ENCODE results near the gene SLC34A3. TPM values are rescaled to one million over a fixed set of nuclear protein-coding genes. Genes with fewer than 3 reads are reported as not detected.

SLC34A3 gene
- total and polyA plus RNA-seq, 2 donors (not counting 3 experiments of a cell fraction or from before 2014, with no cell fraction given) = not detected

- TF ChIP-seq CTCF (IDR thresholded peaks at IDR 0.05; ENCODE audit: extremely low read depth in 1 of 2, insufficient read depth in 1 of 2, low read depth in 1 of 2, low read length in 2 of 2) = no peak
- no peak for TF ChIP-seq MYC (IDR thresholded peaks at IDR 0.05; ENCODE audit: low read depth, low read length)
- TF ChIP-seq FOS (IDR thresholded peaks at IDR 0.05; ENCODE audit: borderline replicate concordance, insufficient read depth, low read length) = no peak
- TF ChIP-seq POLR2AphosphoS5 (IDR thresholded peaks at IDR 0.05; ENCODE audit: insufficient read depth, low read depth, low read length) = no peak
- no peak for TF ChIP-seq GATA2 (IDR thresholded peaks at IDR 0.05; ENCODE audit: insufficient read depth, insufficient read length, low read depth, low read length)
- no peak for TF ChIP-seq EZH2 (IDR thresholded peaks at IDR 0.05; ENCODE audit: borderline replicate concordance, low read depth, low read length, severe bottlenecking)
- TF ChIP-seq POLR2A (IDR thresholded peaks at IDR 0.05; ENCODE audit: low read depth, low read length) = no peak
- TF ChIP-seq JUN (IDR thresholded peaks at IDR 0.05; ENCODE audit: borderline replicate concordance, insufficient read depth, insufficient read length, low read depth) = no peak
- TF ChIP-seq, protein P1, sequence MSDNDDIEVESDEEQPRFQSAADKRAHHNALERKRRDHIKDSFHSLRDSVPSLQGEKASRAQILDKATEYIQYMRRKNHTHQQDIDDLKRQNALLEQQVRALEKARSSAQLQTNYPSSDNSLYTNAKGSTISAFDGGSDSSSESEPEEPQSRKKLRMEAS (IDR thresholded peaks at IDR 0.05; ENCODE audit: insufficient read depth, insufficient read length) = no peak
- Histone ChIP-seq H3K27me3 (ENCODE audit: control insufficient read depth in 2 of 2, insufficient read depth in 2 of 2, low read length in 2 of 2) (no peaks in the 10 kb centered on the region), H3K79me2 (ENCODE audit: control insufficient read depth, insufficient read depth, low read length) (peaks cover 33% of the 10 kb centered on the region), H3K27ac (ENCODE audit: insufficient read depth, low read depth, low read length) (no peak overlapping the region), H3K9ac (replicated peaks; ENCODE audit: extremely low read depth, insufficient read depth, low read length) (no peak overlapping the region), H3K4me1 (ENCODE audit: control insufficient read depth, extremely low read depth, insufficient read depth, low read length) (peaks cover 17% of the 10 kb centered on the region), H3K36me3 (ENCODE audit: control insufficient read depth in 2 of 2, extremely low read depth in 1 of 2, insufficient read depth in 2 of 2, low read length in 2 of 2) (peaks cover 0 to 22% of the 10 kb centered on the region in 2 experiments), H4K20me1 (replicated peaks; ENCODE audit: control insufficient read depth, extremely low read depth, insufficient read depth, low read length) (no peaks in the 10 kb centered on the region), H3K9me3 (replicated peaks; ENCODE audit: control insufficient read depth, insufficient read depth, low read length) (no peaks in the 10 kb centered on the region), H3K9me1 (replicated peaks; ENCODE audit: control insufficient read depth, extremely low read depth, insufficient read depth, low read length) (no peaks in the 10 kb centered on the region), H3K4me3 (replicated peaks in 1 of 3; ENCODE audit: insufficient read depth in 1 of 3, low read depth in 1 of 3, low read length in 3 of 3) (no peak overlapping the region), H2AFZ (ENCODE audit: low read depth, low read length) (no peak overlapping the region), H3K4me2 (ENCODE audit: insufficient read depth, low read length) (no peak overlapping the region)
- FAIRE-seq (no peak), DNase-seq (ENCODE audit: low read depth, low spot score) (no peak)
- POLR2A ChIA-PET = interaction anchor here (1.8 kb wide), 1 partner anchor 10 kb away, joined by 6 read pairs; the partner anchor contains the start of gene TPRN
- dilution Hi-C loops (cut with MboI; ENCODE audit: extremely low pct_ligation_motif_present, low sequenced_read_pairs) = no loop called here
- intact Hi-C loops (cut with micrococcal nuclease) = no loop called here
- CTCF ChIA-PET = interaction anchor here (1.8 to 3.1 kb wide), 2 partner anchors 8 to 37 kb away, joined by 7 to 30 read pairs; partner anchors contain the start of gene RNF224
- no TSS peak for BruUV-seq (replicated peaks)
Measured at GRCh38 chr9:137190315-137190856, 40.3 kb upstream of the SLC34A3 start.
